SU-DHL-6 (cell line): ENCODE data around the gene FEN1.

ENCODE experiments used
- H2AFZ ChIP-seq: fragments of 200-600 bp; sonication (generic); 2 replicates; pipeline ENCODE4 v1.6.1; 2014; ENCODE audit warnings: low read depth, mild to moderate bottlenecking, moderate library complexity, mixed read lengths, antibody characterized with exemption, low read length; ENCODE audit not compliant: severe bottlenecking
- H3F3A ChIP-seq: fragments of 200-600 bp; shearing (Covaris generic); 2 replicates; pipeline ENCODE4 v1.6.0; 2016; ENCODE audit warnings: antibody characterized with exemption, mild to moderate bottlenecking; ENCODE audit not compliant: insufficient read depth
- H3K27ac ChIP-seq: fragments of 200-600 bp; sonication (generic); 2 replicates; pipeline ENCODE4 v1.5.1; 2016; ENCODE audit warnings: low read depth, mild to moderate bottlenecking, low read length, moderate library complexity, mixed read lengths
- H3K27me3 ChIP-seq: fragments of 200-600 bp; sonication (generic), shearing (Covaris generic); 2 replicates; pipeline ENCODE4 v1.6.0; 2014; ENCODE audit warnings: mild to moderate bottlenecking, low read length
- H3K36me3 ChIP-seq: fragments of 200-600 bp; sonication (generic); 2 replicates; pipeline ENCODE4 v1.6.1; 2014; ENCODE audit warnings: mild to moderate bottlenecking, low read length, mixed read lengths
- H3K4me2 ChIP-seq: fragments of 300-600, 200-600 bp; shearing (Covaris generic), sonication (generic); 2 replicates; pipeline ENCODE4 v1.6.0; 2014; ENCODE audit warnings: low read length, low read depth, mild to moderate bottlenecking; ENCODE audit not compliant: poor library complexity, severe bottlenecking
- H3K4me3 ChIP-seq: fragments of 200-600 bp; sonication (generic); 2 replicates; pipeline ENCODE4 v1.5.1; 2014; ENCODE audit warnings: antibody characterized with exemption, low read length, mild to moderate bottlenecking, mixed read lengths; ENCODE audit not compliant: insufficient read depth, poor library complexity, severe bottlenecking
- H3K79me2 ChIP-seq: fragments of 200-600 bp; sonication (generic); 2 replicates; pipeline ENCODE4 v1.6.1; 2014; ENCODE audit warnings: mild to moderate bottlenecking, low read length, moderate library complexity; ENCODE audit not compliant: insufficient read depth
- H3K9ac ChIP-seq: fragments of 200-600 bp; sonication (generic); 2 replicates; pipeline ENCODE4 v1.7.0; 2014; ENCODE audit warnings: mild to moderate bottlenecking, low read length
- H3K9me2 ChIP-seq: fragments of 200-600 bp; sonication (generic); replicated peaks from 2 replicates; pipeline ENCODE4 v1.6.1; 2014; ENCODE audit warnings: low read length; ENCODE audit not compliant: insufficient read depth
- H3K9me3 ChIP-seq: fragments of 200-600 bp; sonication (generic); 2 replicates; pipeline ENCODE4 v1.6.1; 2014; ENCODE audit warnings: low read length, mixed read lengths; ENCODE audit not compliant: insufficient read depth
- H4K20me1 ChIP-seq: fragments of 200-600 bp; sonication (generic); 2 replicates; pipeline ENCODE4 v1.6.1; 2014; ENCODE audit warnings: low read depth, mild to moderate bottlenecking, antibody characterized with exemption, low read length, moderate library complexity, mixed read lengths
- CTCF ChIP-seq: fragments of 200-600 bp; sonication (generic); IDR thresholded peaks from one replicate; pipeline ENCODE4 v1.5.1; 2017; ENCODE audit warnings: antibody characterized with exemption, mild to moderate bottlenecking, low read length, moderate library complexity; ENCODE audit not compliant: insufficient read depth, poor library complexity, severe bottlenecking
- EZH2phosphoT487 ChIP-seq: fragments of 200-600 bp; sonication (generic), shearing (Covaris generic); conservative IDR thresholded peaks from 2 replicates; pipeline ENCODE4 v1.6.1; 2018; ENCODE audit warnings: mild to moderate bottlenecking, antibody characterized with exemption, low read length, moderate library complexity, mixed read lengths

Gene FEN1

GRCh38 chr11:61752925-61753521 is 39.7 kb upstream of the FEN1 start:
- Histone ChIP-seq H3K9me2 (no peaks in the 10 kb centered on the region), H3K9me3 (no peaks in the 10 kb centered on the region), H3K27me3 (no peaks in the 10 kb centered on the region), H3K36me3 (no peaks in the 10 kb centered on the region), H3K9ac (no peak overlapping the region), H3K4me3 (peak overlapping the region; percentile 28), H2AFZ (no peak overlapping the region), H3K27ac (no peak overlapping the region), H3F3A (no peaks in the 10 kb centered on the region), H3K4me2 (peak overlapping the region; percentile 40), H4K20me1 (no peaks in the 10 kb centered on the region), H3K79me2 (no peaks in the 10 kb centered on the region)
- TF ChIP-seq EZH2phosphoT487, result no peak
- TF ChIP-seq CTCF, result no peak

GRCh38 chr11:61753672-61754071 is 39.0 kb upstream of the FEN1 start:
- no peaks in the 10 kb centered on the region for H3K9me2 ChIP-seq
- H2AFZ ChIP-seq, result no peak overlapping the region
- TF ChIP-seq CTCF, result no peak
- TF ChIP-seq EZH2phosphoT487, result no peak
- no peak overlapping the region for H3K4me2 ChIP-seq
- no peaks in the 10 kb centered on the region for H3K79me2 ChIP-seq
- no peak overlapping the region for H3K9ac ChIP-seq
- no peaks in the 10 kb centered on the region for H3K36me3 ChIP-seq
- no peaks in the 10 kb centered on the region for H4K20me1 ChIP-seq
- H3F3A ChIP-seq, result no peaks in the 10 kb centered on the region
- H3K27ac ChIP-seq, result no peak overlapping the region
- H3K27me3 ChIP-seq, result no peaks in the 10 kb centered on the region
- no peak overlapping the region for H3K4me3 ChIP-seq
- no peaks in the 10 kb centered on the region for H3K9me3 ChIP-seq

- no peaks in the 10 kb centered on the region for H3K27me3 ChIP-seq
- H3K79me2 ChIP-seq, result no peaks in the 10 kb centered on the region
- H3K9me2 ChIP-seq, result no peaks in the 10 kb centered on the region
- no peaks in the 10 kb centered on the region for H4K20me1 ChIP-seq
- H2AFZ ChIP-seq, result no peak overlapping the region
- H3K27ac ChIP-seq, result no peak overlapping the region
- no peak for TF ChIP-seq EZH2phosphoT487
- TF ChIP-seq CTCF, result no peak
- no peak overlapping the region for H3K4me3 ChIP-seq
- H3K9ac ChIP-seq, result no peak overlapping the region
- no peaks in the 10 kb centered on the region for H3F3A ChIP-seq
- no peaks in the 10 kb centered on the region for H3K9me3 ChIP-seq
- H3K36me3 ChIP-seq, result no peaks in the 10 kb centered on the region
- H3K4me2 ChIP-seq, result no peak overlapping the region
Measured at GRCh38 chr11:61754534-61755482, 37.9 kb upstream of the FEN1 start.
